Breast epithelium (tissue), 3 donors: ENCODE results near the gene TUT1.

Experiments
- CTCF ChIP-seq, 3 donors: fragments of 450-650 bp; IDR thresholded peaks; one replicate each; pipeline ENCODE4 v1.5.1; 2016 to 2017; ENCODE audit warnings: antibody characterized with exemption in 3 of 3, mild to moderate bottlenecking in 3 of 3, moderate library complexity in 3 of 3
- POLR2A ChIP-seq: fragments of 450-650 bp; IDR thresholded peaks from one replicate; pipeline ENCODE4 v1.6.1; 2016; ENCODE audit warnings: antibody characterized with exemption, mild to moderate bottlenecking, moderate library complexity
- POLR2AphosphoS5 ChIP-seq, 3 donors: sonication (generic); formaldehyde crosslinking; IDR thresholded peaks; one replicate each; pipeline ENCODE4 v1.6.1; 2017; ENCODE audit warnings: antibody characterized with exemption in 3 of 3

- TF ChIP-seq CTCF (IDR thresholded peaks at IDR 0.05): no peak
- TF ChIP-seq POLR2AphosphoS5 (IDR thresholded peaks at IDR 0.05): no peak
- no peak for TF ChIP-seq POLR2A
These were observed 24.2 kb upstream of the TUT1 start for GRCh38 chr11:62615521-62615920.
